Middle frontal gyrus (tissue), 1 donor: ENCODE results near the gene GPR32.
"Not testable (repeated sequence)": the region's sequence is repeated elsewhere in the genome, so short reads cannot be mapped to it uniquely, and the experiment has no call there.

Experiments used
- DNase-seq: peaks from one replicate; pipeline ENCODE4 v3.0.0-alpha.2; 2015; ENCODE audit warnings: low spot score; ENCODE audit errors: extremely low spot score

GPR32 gene

GRCh38 chr19:50747141-50747540 is 23.1 kb upstream of the GPR32 start:
- not testable (repeated sequence) for DNase-seq

GRCh38 chr19:50749490-50749889 is 20.8 kb upstream of the GPR32 start:
- no peak for DNase-seq

- no peak for DNase-seq
Measured at GRCh38 chr19:50750010-50750409, 20.3 kb upstream of the GPR32 start.

GRCh38 chr19:50753879-50754278 is 16.4 kb upstream of the GPR32 start:
- DNase-seq = no peak

- DNase-seq = not testable (repeated sequence)
Measured at GRCh38 chr19:50756244-50756643, 14.0 kb upstream of the GPR32 start.

- DNase-seq = not testable (repeated sequence)
Measured at GRCh38 chr19:50757624-50758023, 12.6 kb upstream of the GPR32 start.

- DNase-seq = not testable (repeated sequence)
Measured at GRCh38 chr19:50759076-50759475, 11.2 kb upstream of the GPR32 start.

GRCh38 chr19:50759886-50760285 is 10.4 kb upstream of the GPR32 start:
- no peak for DNase-seq

GRCh38 chr19:50761501-50761900 is 8.8 kb upstream of the GPR32 start:
- DNase-seq = not testable (repeated sequence)

- not testable (repeated sequence) for DNase-seq
Measured at GRCh38 chr19:50763521-50763920, 6.7 kb upstream of the GPR32 start.

- DNase-seq = no peak
Measured at GRCh38 chr19:50764409-50764808, 5.9 kb upstream of the GPR32 start.

- not testable (repeated sequence) for DNase-seq
Measured at GRCh38 chr19:50766746-50767145, 3.5 kb upstream of the GPR32 start.

GRCh38 chr19:50767263-50767662 is 3.0 kb upstream of the GPR32 start:
- DNase-seq = not testable (repeated sequence)

GRCh38 chr19:50768277-50768676 is 2.0 kb upstream of the GPR32 start:
- no peak for DNase-seq

GRCh38 chr19:50770888-50771287 is 624 bp downstream of the GPR32 start:
- DNase-seq = no peak

- DNase-seq = no peak
Measured at GRCh38 chr19:50772476-50772875, 2.2 kb downstream of the GPR32 start.

- DNase-seq = not testable (repeated sequence)
Measured at GRCh38 chr19:50772912-50773311, 2.6 kb downstream of the GPR32 start.

GRCh38 chr19:50773454-50773853 is 3.2 kb downstream of the GPR32 start:
- DNase-seq = not testable (repeated sequence)

GRCh38 chr19:50776131-50776530 is 5.9 kb downstream of the GPR32 start:
- no peak for DNase-seq

- no peak for DNase-seq
Measured at GRCh38 chr19:50777261-50777660, 7.0 kb downstream of the GPR32 start.

- no peak for DNase-seq
Measured at GRCh38 chr19:50777830-50778303, 7.6 kb downstream of the GPR32 start.

- no peak for DNase-seq
Measured at GRCh38 chr19:50778906-50779430, 8.7 kb downstream of the GPR32 start.
